A549 treated with DMSO at 1 μM for 4 hours (cell line): ENCODE data around the gene PDCD11. TPM values are rescaled to one million over a fixed set of nuclear protein-coding genes. Genes with fewer than 3 reads are reported as not detected.

Experiments used
- total RNA-seq: library from RNA; stranded (reverse); fragments of 200-300 nt; extraction: Qiagen RNA extraction; gene quantifications from 5 replicates; pipeline ENCODE4 v1.2.3, GENCODE V29; 2022; ENCODE audit warnings: low read depth

PDCD11 gene
- total RNA-seq: 35.8 to 45.3 TPM (median 43.9 TPM) in 5 replicates

GRCh38 chr10:103396067-103396788, at the start of gene PDCD11, which contains the start of gene ATP5MK:
PDCD11 (plus strand) TSS chr10:103396626; CDS start chr10:103398427, 1,801 bp downstream.
ATP5MK (minus strand) TSS chr10:103396475; CDS start chr10:103392457, 4,018 bp downstream.

GRCh38 chr10:103350517-103351260, 45.7 kb upstream of the PDCD11 start, which contains the start of gene PCGF6:
PCGF6 (minus strand) TSS chr10:103351140; CDS start chr10:103351066, 74 bp downstream.

GRCh38 chr10:103367782-103368518, 28.5 kb upstream of the PDCD11 start, which contains the start of gene TAF5:
TAF5 (plus strand) TSS chr10:103367976; CDS start chr10:103367990, 14 bp downstream.

GRCh38 chr10:103451831-103452505, 55.5 kb downstream of the PDCD11 start, which contains the start of gene CALHM2:
CALHM2 (minus strand) TSS chr10:103452370; CDS start chr10:103449941, 2,429 bp downstream.

GRCh38 chr10:103458720-103459119, 62.3 kb downstream of the PDCD11 start, which contains the start of gene CALHM1:
CALHM1 (minus strand) TSS chr10:103458900; CDS start chr10:103458751, 149 bp downstream.

GRCh38 chr10:103479135-103479534, 82.7 kb downstream of the PDCD11 start, which contains the start of gene CALHM3:
CALHM3 (minus strand) TSS chr10:103479240; CDS start chr10:103479032, 208 bp downstream.

GRCh38 chr10:103493362-103493915, 97.0 kb downstream of the PDCD11 start, which contains the start of gene NEURL1:
NEURL1 (plus strand) TSS chr10:103493705; CDS start chr10:103494388, 683 bp downstream.

Other genes with a start within 250 kb of the PDCD11 start
- gene NT5C2, start 203.4 kb upstream of the PDCD11 start, total RNA-seq: 78.7 to 96.4 TPM (median 84.1 TPM) in 5 replicates
- gene RPEL1, start 150.7 kb upstream of the PDCD11 start, total RNA-seq: 0.03 TPM in 1 of 5 replicates, not detected in the others
- 19.4 to 32.1 TPM (median 28.1 TPM) in 5 replicates for gene INA, start 119.5 kb upstream of the PDCD11 start, total RNA-seq
- gene PCGF6, start 45.5 kb upstream of the PDCD11 start, total RNA-seq: 11.1 to 13.1 TPM (median 12.3 TPM) in 5 replicates
- 3.0 to 4.5 TPM (median 4.3 TPM) in 5 replicates for gene TAF5, start 28.6 kb upstream of the PDCD11 start, total RNA-seq
- 444 to 600 TPM (median 518 TPM) in 5 replicates for gene ATP5MK, start 151 bp upstream of the PDCD11 start, total RNA-seq
- gene CALHM2, start 55.7 kb downstream of the PDCD11 start, total RNA-seq: 4.7 to 6.1 TPM (median 5.3 TPM) in 5 replicates
- gene CALHM1, start 62.3 kb downstream of the PDCD11 start, total RNA-seq: not detected in 5 replicates
- 0.30 to 0.53 TPM (median 0.45 TPM) in 5 replicates for gene CALHM3, start 82.6 kb downstream of the PDCD11 start, total RNA-seq
- 0.20 to 0.43 TPM (median 0.31 TPM) in 5 replicates for gene NEURL1, start 97.1 kb downstream of the PDCD11 start, total RNA-seq